Measurements from ENCODE around the gene ALB. TPM values are rescaled to one million over a fixed set of nuclear protein-coding genes. Genes with fewer than 3 reads are reported as not detected.

ALB gene
- total and polyA plus RNA-seq, 4 experiments from 2014 or later: not detected

GRCh38 chr4:73422458-73422752 lies 18.3 kb downstream of the ALB start:
- POLR2A ChIA-PET (ENCODE audit: partially characterized antibody): no interaction called here
- no peaks in the 10 kb centered on the region for H3K27me3 ChIP-seq (ENCODE audit: insufficient read depth, low read length)
- intact Hi-C loops (cut with micrococcal nuclease): no loop called here

GRCh38 chr4:73423184-73423583 lies 19.1 kb downstream of the ALB start:
- peaks cover 0 to 1% of the 10 kb centered on the region in 2 donors for H3K27me3 Mint-ChIP-seq
- Histone ChIP-seq H3K36me3 (ENCODE audit: insufficient read depth, low read length) (no peaks in the 10 kb centered on the region), H3K4me1 (ENCODE audit: insufficient read depth, low read length) (no peaks in the 10 kb centered on the region), H3K27me3 (ENCODE audit: insufficient read depth, low read length) (no peaks in the 10 kb centered on the region), H3K27ac (ENCODE audit: low read depth, low read length) (no peak overlapping the region), H3K4me3 (ENCODE audit: low read length in 2 of 2) (no peak overlapping the region), H3K9me3 (ENCODE audit: control insufficient read depth in 1 of 2, low read length in 2 of 2) (no peaks in the 10 kb centered on the region)
- ChIA-PET CTCF (ENCODE audit: partially characterized antibody) (no interaction called here), POLR2A (ENCODE audit: partially characterized antibody) (no interaction called here)
- no peaks in the 10 kb centered on the region for H3K4me1 Mint-ChIP-seq
- no peaks in the 10 kb centered on the region for H3K36me3 Mint-ChIP-seq
- DNase-seq: no peak
- intact Hi-C loops (cut with micrococcal nuclease): no loop called here
- no peak overlapping the region for H3K27ac Mint-ChIP-seq
- H3K4me3 Mint-ChIP-seq: no peak overlapping the region
- H3K9me3 Mint-ChIP-seq: no peaks in the 10 kb centered on the region

More at GRCh38 chr4:73422458-73422752, 18.3 kb downstream of the ALB start:
- Histone ChIP-seq H3K36me3 (ENCODE audit: insufficient read depth, low read length) (no peaks in the 10 kb centered on the region), H3K4me1 (ENCODE audit: insufficient read depth, low read length) (no peaks in the 10 kb centered on the region), H3K4me3 (ENCODE audit: low read length in 2 of 2) (no peak overlapping the region), H3K27ac (ENCODE audit: low read depth, low read length) (no peak overlapping the region), H3K9me3 (ENCODE audit: control insufficient read depth in 1 of 2, low read length in 2 of 2) (no peaks in the 10 kb centered on the region)
- no peak for DNase-seq
- Mint-ChIP-seq H3K36me3 (no peaks in the 10 kb centered on the region), H3K27ac (no peak overlapping the region), H3K27me3 (peaks cover 0 to 1% of the 10 kb centered on the region in 2 donors), H3K4me1 (no peaks in the 10 kb centered on the region), H3K4me3 (no peak overlapping the region), H3K9me3 (no peaks in the 10 kb centered on the region)
- CTCF ChIA-PET (ENCODE audit: partially characterized antibody): no interaction called here

- H3K36me3 Mint-ChIP-seq: no peaks in the 10 kb centered on the region
- H3K4me3 ChIP-seq (ENCODE audit: low read length in 2 of 2): no peak overlapping the region
- H3K4me1 ChIP-seq (ENCODE audit: insufficient read depth, low read length): no peaks in the 10 kb centered on the region
- no peaks in the 10 kb centered on the region for H3K27me3 ChIP-seq (ENCODE audit: insufficient read depth, low read length)
- ChIA-PET POLR2A (ENCODE audit: partially characterized antibody) (no interaction called here), CTCF (ENCODE audit: partially characterized antibody) (no interaction called here)
- intact Hi-C loops (cut with micrococcal nuclease): no loop called here
- no peaks in the 10 kb centered on the region for H3K36me3 ChIP-seq (ENCODE audit: insufficient read depth, low read length)
- DNase-seq: no peak
- H3K27ac ChIP-seq (ENCODE audit: low read depth, low read length): no peak overlapping the region
- H3K9me3 ChIP-seq (ENCODE audit: control insufficient read depth in 1 of 2, low read length in 2 of 2): no peaks in the 10 kb centered on the region
- no peaks in the 10 kb centered on the region for H3K9me3 Mint-ChIP-seq
- no peak overlapping the region for H3K4me3 Mint-ChIP-seq
- no peak overlapping the region for H3K27ac Mint-ChIP-seq
- H3K4me1 Mint-ChIP-seq: no peaks in the 10 kb centered on the region
- H3K27me3 Mint-ChIP-seq: peaks cover 0 to 1% of the 10 kb centered on the region in 2 donors
These were observed 22.6 kb downstream of the ALB start for GRCh38 chr4:73426666-73427065.

- H3K36me3 ChIP-seq (ENCODE audit: insufficient read depth, low read length): no peaks in the 10 kb centered on the region
- no peaks in the 10 kb centered on the region for H3K4me1 ChIP-seq (ENCODE audit: insufficient read depth, low read length)
- H3K27ac ChIP-seq (ENCODE audit: low read depth, low read length): no peak overlapping the region
- Mint-ChIP-seq H3K36me3 (no peaks in the 10 kb centered on the region), H3K4me1 (no peaks in the 10 kb centered on the region), H3K9me3 (no peaks in the 10 kb centered on the region), H3K27me3 (peaks cover 0 to 1% of the 10 kb centered on the region in 2 donors), H3K27ac (no peak overlapping the region), H3K4me3 (no peak overlapping the region)
- ChIA-PET CTCF (ENCODE audit: partially characterized antibody) (interaction anchor here (0.6 to 0.7 kb wide), 2 partner anchors 9 to 17 kb away, joined by 3 read pairs; no protein-coding TSS in a partner anchor), POLR2A (ENCODE audit: partially characterized antibody) (no interaction called here)
- no peaks in the 10 kb centered on the region for H3K9me3 ChIP-seq (ENCODE audit: control insufficient read depth in 1 of 2, low read length in 2 of 2)
- no peaks in the 10 kb centered on the region for H3K27me3 ChIP-seq (ENCODE audit: insufficient read depth, low read length)
- intact Hi-C loops (cut with micrococcal nuclease): no loop called here
- no peak for DNase-seq
- no peak overlapping the region for H3K4me3 ChIP-seq (ENCODE audit: low read length in 2 of 2)
These were observed 25.0 kb downstream of the ALB start for GRCh38 chr4:73429118-73429517.

- POLR2A ChIA-PET (ENCODE audit: partially characterized antibody): no interaction called here
- no peak overlapping the region for H3K27ac Mint-ChIP-seq
- CTCF ChIA-PET (ENCODE audit: partially characterized antibody): no interaction called here
These were observed 25.9 kb downstream of the ALB start for GRCh38 chr4:73429826-73430587.

GRCh38 chr4:73431813-73432168 lies 27.7 kb downstream of the ALB start:
- Mint-ChIP-seq H3K4me1 (no peaks in the 10 kb centered on the region), H3K9me3 (no peaks in the 10 kb centered on the region), H3K27ac (no peak overlapping the region), H3K36me3 (no peaks in the 10 kb centered on the region), H3K4me3 (no peak overlapping the region), H3K27me3 (peaks cover 0 to 1% of the 10 kb centered on the region in 2 donors)
- Histone ChIP-seq H3K4me1 (ENCODE audit: insufficient read depth, low read length) (no peaks in the 10 kb centered on the region), H3K4me3 (ENCODE audit: low read length in 2 of 2) (no peak overlapping the region), H3K27ac (ENCODE audit: low read depth, low read length) (no peak overlapping the region), H3K36me3 (ENCODE audit: insufficient read depth, low read length) (no peaks in the 10 kb centered on the region), H3K9me3 (ENCODE audit: control insufficient read depth in 1 of 2, low read length in 2 of 2) (no peaks in the 10 kb centered on the region), H3K27me3 (ENCODE audit: insufficient read depth, low read length) (peaks cover 5% of the 10 kb centered on the region)
- ChIA-PET CTCF (ENCODE audit: partially characterized antibody) (no interaction called here), POLR2A (ENCODE audit: partially characterized antibody) (no interaction called here)
- intact Hi-C loops (cut with micrococcal nuclease): no loop called here
- DNase-seq: no peak

More at GRCh38 chr4:73429826-73430587, 25.9 kb downstream of the ALB start:
- Histone ChIP-seq H3K27me3 (ENCODE audit: insufficient read depth, low read length) (no peaks in the 10 kb centered on the region), H3K4me3 (ENCODE audit: low read length in 2 of 2) (no peak overlapping the region), H3K4me1 (ENCODE audit: insufficient read depth, low read length) (no peaks in the 10 kb centered on the region), H3K9me3 (ENCODE audit: control insufficient read depth in 1 of 2, low read length in 2 of 2) (no peaks in the 10 kb centered on the region), H3K36me3 (ENCODE audit: insufficient read depth, low read length) (no peaks in the 10 kb centered on the region), H3K27ac (ENCODE audit: low read depth, low read length) (no peak overlapping the region)
- no peaks in the 10 kb centered on the region for H3K4me1 Mint-ChIP-seq
- no peaks in the 10 kb centered on the region for H3K36me3 Mint-ChIP-seq
- intact Hi-C loops (cut with micrococcal nuclease): no loop called here
- peaks cover 0 to 1% of the 10 kb centered on the region in 2 donors for H3K27me3 Mint-ChIP-seq
- no peak overlapping the region for H3K4me3 Mint-ChIP-seq
- DNase-seq: no peak
- no peaks in the 10 kb centered on the region for H3K9me3 Mint-ChIP-seq

GRCh38 chr4:73432169-73433000 lies 28.3 kb downstream of the ALB start:
- Mint-ChIP-seq H3K4me1 (no peaks in the 10 kb centered on the region), H3K27ac (no peak overlapping the region), H3K4me3 (no peak overlapping the region), H3K27me3 (peaks cover 1 to 2% of the 10 kb centered on the region in 2 donors), H3K36me3 (no peaks in the 10 kb centered on the region), H3K9me3 (no peaks in the 10 kb centered on the region)
- Histone ChIP-seq H3K36me3 (ENCODE audit: insufficient read depth, low read length) (no peaks in the 10 kb centered on the region), H3K9me3 (ENCODE audit: control insufficient read depth in 1 of 2, low read length in 2 of 2) (no peaks in the 10 kb centered on the region), H3K27ac (ENCODE audit: low read depth, low read length) (no peak overlapping the region), H3K4me1 (ENCODE audit: insufficient read depth, low read length) (no peaks in the 10 kb centered on the region), H3K4me3 (ENCODE audit: low read length in 2 of 2) (no peak overlapping the region), H3K27me3 (ENCODE audit: insufficient read depth, low read length) (peaks cover 5% of the 10 kb centered on the region)
- ChIA-PET CTCF (ENCODE audit: partially characterized antibody) (interaction anchor here (0.6 kb wide), 1 partner anchor 393 kb away, joined by 3 read pairs; no protein-coding TSS in a partner anchor), POLR2A (ENCODE audit: partially characterized antibody) (no interaction called here)
- DNase-seq: no peak
- intact Hi-C loops (cut with micrococcal nuclease): no loop called here

All from CD4-positive, alpha-beta memory T cell (primary cell).